ENCODE results near the gene BEND4.

- TF ChIP-seq CTCF (IDR thresholded peaks at IDR 0.05) (no peak), POLR2A (IDR thresholded peaks at IDR 0.05) (no peak)
These were observed 44.9 kb upstream of the BEND4 start for GRCh38 chr4:42197341-42197740.
